Gastroesophageal sphincter (tissue), 4 donors: ENCODE data around the gene TCTA. TPM values are rescaled to one million over a fixed set of nuclear protein-coding genes. Genes with fewer than 3 reads are reported as not detected.

Experiments used
- ATAC-seq: fragments of 150-250 bp; one replicate; pipeline ENCODE4 v1.9.1; 2016; ENCODE audit warnings: mild to moderate bottlenecking, moderate library complexity
- H3K27ac ChIP-seq, 4 donors: fragments of 200-600 bp; sonication (generic) in 3 of 4; 1 replicate in 3 of 4; 2 replicates in 1 of 4; pipeline ENCODE4 v1.5.1; 2016 to 2019
- H3K27me3 ChIP-seq: fragments of 200-600 bp; sonication (generic); one replicate; pipeline ENCODE4 v1.5.1; 2019
- H3K36me3 ChIP-seq, 2 donors: fragments of 200-600 bp; sonication (generic); one replicate each; pipeline ENCODE4 v1.5.1; 2019; ENCODE audit warnings: control low read depth in 1 of 2
- H3K4me1 ChIP-seq, 3 donors: fragments of 200-600 bp; sonication (generic); 1 replicate in 2 of 3; 2 replicates in 1 of 3; pipeline ENCODE4 v1.5.1; 2016 to 2019; ENCODE audit warnings: control low read depth in 2 of 3
- H3K4me3 ChIP-seq, 2 donors: fragments of 200-600 bp; sonication (generic); one replicate each; pipeline ENCODE4 v1.5.1; 2019; ENCODE audit warnings: mild to moderate bottlenecking in 1 of 2, moderate library complexity in 1 of 2
- H3K9me3 ChIP-seq, 3 donors: fragments of 200-600 bp; sonication (generic); one replicate each; pipeline ENCODE4 v1.5.1; 2017 to 2019; ENCODE audit warnings: control low read depth in 2 of 3
- CTCF ChIP-seq, 4 experiments: fragments of 200-600 bp in 2 of 4; fragments of 450-650 bp in 2 of 4; sonication (generic) in 1 of 4; IDR thresholded peaks; one replicate each; pipeline ENCODE4 v1.5.1; 2017 to 2019; ENCODE audit warnings: antibody characterized with exemption in 4 of 4, mild to moderate bottlenecking in 2 of 4, moderate library complexity in 2 of 4
- EP300 ChIP-seq: sonication (generic); formaldehyde crosslinking; IDR thresholded peaks from one replicate; pipeline ENCODE4 v1.6.1; 2017; ENCODE audit warnings: antibody characterized with exemption, mild to moderate bottlenecking
- POLR2A ChIP-seq, 2 donors: fragments of 450-650 bp; IDR thresholded peaks; one replicate each; pipeline ENCODE4 v1.6.1; 2017; ENCODE audit warnings: antibody characterized with exemption in 2 of 2, mild to moderate bottlenecking in 2 of 2, moderate library complexity in 1 of 2
- POLR2AphosphoS5 ChIP-seq: sonication (generic); formaldehyde crosslinking; IDR thresholded peaks from one replicate; pipeline ENCODE4 v1.6.1; 2017; ENCODE audit warnings: antibody characterized with exemption
- WGBS, 2 donors: methylation state at CpG; one replicate each; pipeline ENCODE4 v1.1.5; 2018; ENCODE audit warnings: low coverage in 1 of 2; 5-methylcytosine and 5-hydroxymethylcytosine counted together
- total RNA-seq, 4 donors: library from RNA; depleted of rRNA; stranded (reverse); fragments of >200 nt; gene quantifications; one replicate each; pipeline ENCODE4 v1.1.0, GENCODE V29; 2016

TCTA gene
- total RNA-seq, 4 donors from 2014 or later = 18.6 to 32.1 (median 25.6) TPM

- H3K27me3 ChIP-seq = no peaks in the 10 kb centered on the region
- TF ChIP-seq POLR2AphosphoS5 = no peak
- TF ChIP-seq POLR2A (IDR thresholded peaks at IDR 0.05) = no peak
- no peak for TF ChIP-seq EP300
- no peak for TF ChIP-seq CTCF (IDR thresholded peaks at IDR 0.05)
- peaks cover 0 to 10% (median 0%) of the 10 kb centered on the region in 3 donors for H3K4me1 ChIP-seq
- no peak overlapping the region for H3K4me3 ChIP-seq
- 56% methylated on average over 3 of the region's 3 CpGs; no CpG with 5 or more reads in 1 of the 2 donors for WGBS, 2 donors
- H3K9me3 ChIP-seq = no peaks in the 10 kb centered on the region
- no peaks in the 10 kb centered on the region for H3K36me3 ChIP-seq
- no peak overlapping the region for H3K27ac ChIP-seq
- no peak for ATAC-seq
Measured at GRCh38 chr3:49454898-49455681, 42.9 kb downstream of the TCTA start.

- no peak for ATAC-seq
- WGBS, 2 donors = 90% methylated on average over 3 of the region's 3 CpGs; no CpG with 5 or more reads in 1 of the 2 donors
- H3K27me3 ChIP-seq = no peaks in the 10 kb centered on the region
Measured at GRCh38 chr3:49456466-49456865, 44.2 kb downstream of the TCTA start.

GRCh38 chr3:49460188-49460890 lies 48.1 kb downstream of the TCTA start:
- Histone ChIP-seq H3K36me3 (no peaks in the 10 kb centered on the region), H3K27ac (no peak overlapping the region), H3K4me1 (peaks cover 0 to 14% (median 0%) of the 10 kb centered on the region in 3 donors), H3K9me3 (no peaks in the 10 kb centered on the region), H3K27me3 (no peaks in the 10 kb centered on the region), H3K4me3 (no peak overlapping the region)
- no peak for TF ChIP-seq POLR2AphosphoS5
- TF ChIP-seq POLR2A (IDR thresholded peaks at IDR 0.05) = no peak
- no peak for TF ChIP-seq EP300
- no peak for TF ChIP-seq CTCF (IDR thresholded peaks at IDR 0.05)
- ATAC-seq = no peak
- WGBS, 2 donors = no CpG with 5 or more reads among the region's 2 CpGs

More at GRCh38 chr3:49456466-49456865, 44.2 kb downstream of the TCTA start:
- Histone ChIP-seq H3K27ac (no peak overlapping the region), H3K4me1 (peaks cover 0 to 14% (median 0%) of the 10 kb centered on the region in 3 donors), H3K4me3 (no peak overlapping the region), H3K36me3 (no peaks in the 10 kb centered on the region), H3K9me3 (no peaks in the 10 kb centered on the region)
- TF ChIP-seq CTCF (IDR thresholded peaks at IDR 0.05) (no peak), POLR2A (IDR thresholded peaks at IDR 0.05) (no peak), POLR2AphosphoS5 (no peak), EP300 (no peak)

GRCh38 chr3:49460956-49461355 lies 48.7 kb downstream of the TCTA start:
- Histone ChIP-seq H3K4me1 (peaks cover 0 to 14% (median 0%) of the 10 kb centered on the region in 3 donors), H3K36me3 (no peaks in the 10 kb centered on the region), H3K27ac (peak overlapping the region in 1 of 4 donors; percentile 47), H3K9me3 (no peaks in the 10 kb centered on the region), H3K4me3 (no peak overlapping the region), H3K27me3 (no peaks in the 10 kb centered on the region)
- no peak for ATAC-seq
- no peak for TF ChIP-seq POLR2A (IDR thresholded peaks at IDR 0.05)
- TF ChIP-seq EP300 = no peak
- no peak for TF ChIP-seq POLR2AphosphoS5
- TF ChIP-seq CTCF (IDR thresholded peaks at IDR 0.05) = no peak
- WGBS, 2 donors = no CpG with 5 or more reads among the region's 4 CpGs
